Subcutaneous abdominal adipose tissue (tissue), 5 donors: ENCODE measurements around the gene UQCC3.
"Not testable (repeated sequence)": the region's sequence is repeated elsewhere in the genome, so short reads cannot be mapped to it uniquely, and the experiment has no call there.

Experiments used
- H3K27ac ChIP-seq: one replicate; pipeline ENCODE4 v1.7.0; 2013; ENCODE audit warnings: low read depth, mild to moderate bottlenecking, inconsistent platforms, low read length, moderate library complexity
- H3K27me3 ChIP-seq, 5 donors: one replicate each; pipeline ENCODE4 v1.7.0; 2013; ENCODE audit warnings: low read length in 5 of 5, inconsistent platforms in 1 of 5; ENCODE audit not compliant: control insufficient read depth in 5 of 5, insufficient read depth in 4 of 5
- H3K36me3 ChIP-seq, 5 donors: one replicate each; pipeline ENCODE4 v1.7.0; 2013; ENCODE audit warnings: low read length in 5 of 5; ENCODE audit not compliant: control insufficient read depth in 5 of 5, insufficient read depth in 5 of 5
- H3K4me1 ChIP-seq, 5 donors: one replicate each; pipeline ENCODE4 v1.7.0; 2013; ENCODE audit warnings: low read length in 5 of 5, mild to moderate bottlenecking in 3 of 5, moderate library complexity in 1 of 5; ENCODE audit not compliant: control insufficient read depth in 5 of 5, insufficient read depth in 5 of 5
- H3K4me3 ChIP-seq, 5 donors: one replicate each; pipeline ENCODE4 v1.7.0; 2013; ENCODE audit warnings: low read length in 5 of 5, low read depth in 1 of 5
- H3K9ac ChIP-seq, 5 donors: one replicate each; pipeline ENCODE4 v1.7.0; 2013; ENCODE audit warnings: low read length in 5 of 5, mild to moderate bottlenecking in 4 of 5, moderate library complexity in 3 of 5
- H3K9me3 ChIP-seq, 5 donors: one replicate each; pipeline ENCODE4 v1.7.0; 2013; ENCODE audit warnings: low read length in 5 of 5; ENCODE audit not compliant: control insufficient read depth in 5 of 5
- donor health status: healthy.
- donor health status: healthy.
- donor health status: healthy.
- donor health status: healthy.
- donor health status: healthy.

UQCC3 gene

DNA sequence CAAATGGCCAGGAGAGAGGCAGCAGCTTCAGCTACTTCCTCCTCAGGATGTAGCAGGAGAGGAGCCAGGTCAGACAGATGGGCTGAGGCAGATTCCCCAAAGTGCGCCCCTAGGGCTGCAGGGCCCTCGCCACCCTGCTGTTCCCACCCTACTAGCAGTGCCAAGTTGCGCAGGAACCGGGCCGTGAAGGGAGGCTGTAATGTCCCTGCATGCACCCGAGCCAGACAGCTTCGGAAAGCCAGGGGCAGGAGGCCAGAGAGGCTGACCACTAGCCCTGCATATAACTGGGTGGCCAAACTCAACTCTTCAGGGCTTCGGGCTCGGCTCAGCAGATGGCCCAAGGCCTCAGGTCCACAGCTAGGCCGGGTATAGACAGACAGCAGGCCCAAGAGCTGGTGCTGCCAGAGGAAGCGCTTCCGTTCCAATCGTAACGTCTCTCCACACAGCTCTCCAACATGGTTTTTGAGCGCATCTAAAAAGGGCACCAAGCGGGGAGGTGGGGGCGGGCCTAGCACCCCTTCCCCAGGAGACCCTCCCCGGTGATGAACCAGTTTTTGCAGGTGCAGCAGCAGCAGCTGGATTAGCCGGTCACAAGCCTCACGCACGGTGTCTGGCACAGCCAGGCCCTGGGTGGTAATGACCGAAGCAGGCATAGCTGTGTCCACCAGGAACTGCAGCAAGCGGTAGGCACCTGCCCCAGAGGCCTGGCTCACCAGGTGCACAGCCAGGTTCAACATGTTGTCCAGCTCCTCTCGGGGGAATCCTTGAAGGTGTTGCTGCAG is 23.1 kb upstream of the UQCC3 start:
- peaks cover 7 to 44% (median 39%) of the 10 kb centered on the region in 5 donors for H3K4me1 ChIP-seq
- no peaks in the 10 kb centered on the region for H3K9me3 ChIP-seq
- no peak overlapping the region for H3K4me3 ChIP-seq
- no peak overlapping the region for H3K9ac ChIP-seq
- peaks cover 0 to 36% (median 29%) of the 10 kb centered on the region in 5 donors for H3K36me3 ChIP-seq
- no peaks in the 10 kb centered on the region for H3K27me3 ChIP-seq
- no peak overlapping the region for H3K27ac ChIP-seq

DNA sequence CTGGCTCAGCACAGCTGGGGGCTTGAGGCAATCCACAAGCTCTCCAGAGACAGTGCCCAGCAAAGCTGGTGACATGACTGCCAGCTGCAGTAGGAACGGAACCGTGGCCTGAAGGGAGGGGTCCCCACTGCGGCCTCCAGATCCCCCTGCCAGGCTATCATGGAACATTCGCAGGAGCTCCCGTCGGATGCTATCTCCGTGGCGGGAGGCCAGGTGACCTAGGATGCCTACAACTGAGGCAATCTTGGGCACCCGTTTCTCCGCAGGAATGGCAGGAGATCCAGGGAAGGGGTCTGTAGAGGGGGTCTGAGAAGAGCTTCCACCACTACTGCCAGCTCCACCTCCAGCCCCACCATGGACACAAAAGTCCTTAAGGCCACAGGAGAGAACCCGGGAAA is 22.5 kb upstream of the UQCC3 start:
- Histone ChIP-seq H3K27me3 (no peaks in the 10 kb centered on the region), H3K4me1 (peaks cover 7 to 44% (median 39%) of the 10 kb centered on the region in 5 donors), H3K36me3 (peaks cover 0 to 32% (median 28%) of the 10 kb centered on the region in 5 donors), H3K4me3 (no peak overlapping the region), H3K27ac (no peak overlapping the region), H3K9me3 (no peaks in the 10 kb centered on the region), H3K9ac (no peak overlapping the region)

DNA sequence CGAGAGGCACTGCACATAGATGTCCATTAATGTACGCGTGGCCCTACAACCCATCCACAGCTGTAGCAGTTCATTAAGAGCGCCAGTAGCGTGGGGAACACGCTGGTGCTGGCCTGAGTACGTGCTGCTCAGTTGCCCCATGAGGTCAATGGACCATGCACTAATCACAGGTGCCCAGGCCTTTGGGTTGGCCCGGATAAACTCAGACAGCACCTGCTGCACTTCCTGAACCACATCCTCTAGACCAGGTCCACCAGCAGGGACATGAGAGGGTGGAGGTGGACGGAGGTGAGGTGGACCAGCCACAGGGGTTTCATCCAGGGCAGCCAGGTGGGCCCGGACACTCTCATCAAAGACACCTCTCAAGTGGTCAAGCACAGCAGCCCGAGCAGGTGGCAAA is 22.0 kb upstream of the UQCC3 start:
- Histone ChIP-seq H3K9me3 (no peaks in the 10 kb centered on the region), H3K4me1 (peaks cover 7 to 39% (median 39%) of the 10 kb centered on the region in 5 donors), H3K9ac (no peak overlapping the region), H3K36me3 (peaks cover 0 to 27% (median 24%) of the 10 kb centered on the region in 5 donors), H3K4me3 (no peak overlapping the region), H3K27me3 (no peaks in the 10 kb centered on the region), H3K27ac (no peak overlapping the region)

DNA sequence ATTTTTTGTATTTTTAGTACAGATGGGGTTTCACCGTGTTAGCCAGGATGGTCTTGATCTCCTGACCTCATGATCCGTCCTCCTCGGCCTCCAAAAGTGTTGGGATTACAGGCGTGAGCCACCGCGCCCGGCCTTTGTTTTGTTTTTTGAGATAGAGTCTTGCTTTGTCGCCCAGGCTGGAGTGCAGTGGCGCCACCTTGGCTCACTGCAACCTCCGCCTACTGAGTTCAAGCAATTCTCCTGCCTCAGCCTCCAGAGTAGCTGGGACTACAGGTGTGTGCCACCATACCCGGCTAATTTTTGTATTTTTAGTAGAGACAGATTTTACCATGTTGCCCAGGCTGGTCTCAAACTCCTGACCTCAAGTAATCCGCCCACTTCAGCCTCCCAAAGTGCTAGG is 21.2 kb upstream of the UQCC3 start:
- H3K27ac ChIP-seq, H3K4me3 ChIP-seq, H3K9ac ChIP-seq, H3K27me3 ChIP-seq, H3K9me3 ChIP-seq: not testable (repeated sequence)
- Histone ChIP-seq H3K36me3 (peaks cover 0 to 26% (median 24%) of the 10 kb centered on the region in 5 donors), H3K4me1 (peaks cover 6 to 33% (median 31%) of the 10 kb centered on the region in 5 donors)

DNA sequence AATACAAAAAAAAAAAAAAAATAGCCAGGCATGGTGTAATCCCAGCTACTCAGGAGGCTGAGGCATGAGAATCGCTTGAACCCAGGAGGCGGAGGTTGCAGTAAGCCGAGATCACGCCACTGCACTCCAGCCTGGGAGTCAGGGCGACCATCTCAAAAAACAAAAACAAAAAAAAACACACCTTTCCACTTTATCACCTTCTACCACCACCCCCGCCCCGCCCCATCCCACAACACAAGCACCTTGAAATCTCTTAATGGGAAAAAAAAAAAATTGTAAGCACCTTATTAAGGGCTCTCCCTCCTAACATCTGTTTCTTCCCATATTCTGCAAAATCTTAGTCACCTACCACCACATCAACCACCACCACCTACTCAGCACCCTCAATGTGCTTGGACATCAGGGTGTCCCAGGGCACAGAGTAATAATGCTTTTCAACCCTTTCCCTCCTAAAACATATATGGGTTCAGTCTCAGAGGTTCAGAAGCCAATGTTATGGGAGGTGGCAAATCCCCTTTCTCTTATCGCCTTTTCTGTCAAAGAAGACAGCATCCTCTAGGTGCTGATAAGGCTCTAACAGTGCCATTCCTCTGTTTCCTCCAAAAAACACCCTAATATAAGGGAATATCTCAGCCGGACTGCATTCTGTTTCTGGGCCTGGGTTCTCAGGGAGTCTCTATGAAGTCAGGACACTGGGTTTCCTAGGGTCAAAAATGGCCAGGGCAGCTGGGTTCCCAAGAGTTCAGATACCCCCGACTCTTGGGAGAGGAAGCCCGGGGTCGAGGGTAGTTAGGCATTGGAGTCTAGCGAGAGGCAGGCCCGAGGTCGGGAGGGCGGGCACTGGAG is 19.1 kb upstream of the UQCC3 start:
- H3K27me3 ChIP-seq: no peaks in the 10 kb centered on the region

DNA sequence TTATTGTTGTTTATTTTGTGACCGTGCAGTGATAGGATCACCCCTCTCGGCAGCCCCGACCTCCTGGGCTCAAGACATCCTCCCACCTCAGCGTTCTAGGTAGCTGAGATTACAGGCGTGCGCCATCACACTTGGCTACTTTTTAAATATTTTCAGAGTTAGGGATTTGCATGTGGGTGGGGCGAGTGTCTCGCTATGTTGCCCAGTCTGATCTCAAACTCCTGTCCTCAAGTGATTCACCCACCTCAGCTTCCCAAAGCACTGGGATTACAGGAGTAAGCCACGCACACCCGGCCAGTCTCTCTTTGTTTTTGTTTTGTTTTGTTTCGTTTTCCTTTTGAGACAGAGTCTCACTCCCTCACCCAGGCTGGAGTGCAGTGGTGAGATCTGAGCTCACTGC is 17.2 kb upstream of the UQCC3 start:
- no peak overlapping the region for H3K4me3 ChIP-seq
- no peaks in the 10 kb centered on the region for H3K27me3 ChIP-seq
- H3K36me3 ChIP-seq: peaks cover 0 to 7% (median 6%) of the 10 kb centered on the region in 5 donors
- H3K27ac ChIP-seq: no peak overlapping the region
- peaks cover 4 to 18% (median 16%) of the 10 kb centered on the region in 5 donors for H3K4me1 ChIP-seq
- H3K9ac ChIP-seq: no peak overlapping the region
- no peaks in the 10 kb centered on the region for H3K9me3 ChIP-seq

More for the DNA sequence above, 19.1 kb upstream of the UQCC3 start:
- Histone ChIP-seq H3K9me3 (no peaks in the 10 kb centered on the region), H3K27ac (peak overlapping the region; percentile 93), H3K4me3 (peak overlapping the region; percentile 85 to 88 (median 86)), H3K4me1 (peaks cover 4 to 18% (median 16%) of the 10 kb centered on the region in 5 donors), H3K36me3 (peaks cover 0 to 26% (median 24%) of the 10 kb centered on the region in 5 donors), H3K9ac (peak overlapping the region; percentile 95 to 99 (median 97))

DNA sequence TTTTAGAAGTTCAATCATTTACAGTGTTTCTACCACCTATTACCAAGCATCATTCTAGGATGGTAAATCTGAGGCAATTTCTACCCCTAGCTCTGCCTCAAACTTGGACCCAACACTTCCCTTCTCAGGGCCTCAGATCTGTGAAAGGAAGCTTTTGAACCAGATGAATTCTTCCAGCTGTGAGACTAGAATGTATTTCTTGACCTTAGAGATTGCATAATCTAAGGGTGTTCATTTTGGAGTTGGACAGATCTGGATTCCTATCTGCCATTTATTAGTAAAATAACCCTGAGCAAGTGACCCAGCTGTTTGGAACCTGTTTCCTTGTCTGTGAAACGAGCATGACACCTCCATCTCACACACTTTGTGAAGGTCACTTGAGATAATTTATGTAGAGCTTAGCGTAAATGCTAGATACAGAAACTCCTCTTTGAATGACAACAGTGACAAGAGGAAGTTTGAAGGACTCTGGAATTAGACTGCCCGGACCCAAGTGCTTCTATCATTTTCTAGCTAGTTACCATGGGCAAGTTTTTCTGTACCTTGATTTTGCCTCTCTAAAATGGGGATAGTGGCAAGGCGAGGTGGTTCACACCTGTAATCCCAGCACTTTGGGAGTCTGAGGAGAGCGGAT is 14.6 kb upstream of the UQCC3 start:
- H3K27me3 ChIP-seq: no peaks in the 10 kb centered on the region
- H3K9ac ChIP-seq: no peak overlapping the region
- H3K27ac ChIP-seq: no peak overlapping the region
- no peaks in the 10 kb centered on the region for H3K36me3 ChIP-seq
- H3K4me1 ChIP-seq: peaks cover 4 to 11% (median 9%) of the 10 kb centered on the region in 5 donors
- H3K4me3 ChIP-seq: no peak overlapping the region
- H3K9me3 ChIP-seq: no peaks in the 10 kb centered on the region

DNA sequence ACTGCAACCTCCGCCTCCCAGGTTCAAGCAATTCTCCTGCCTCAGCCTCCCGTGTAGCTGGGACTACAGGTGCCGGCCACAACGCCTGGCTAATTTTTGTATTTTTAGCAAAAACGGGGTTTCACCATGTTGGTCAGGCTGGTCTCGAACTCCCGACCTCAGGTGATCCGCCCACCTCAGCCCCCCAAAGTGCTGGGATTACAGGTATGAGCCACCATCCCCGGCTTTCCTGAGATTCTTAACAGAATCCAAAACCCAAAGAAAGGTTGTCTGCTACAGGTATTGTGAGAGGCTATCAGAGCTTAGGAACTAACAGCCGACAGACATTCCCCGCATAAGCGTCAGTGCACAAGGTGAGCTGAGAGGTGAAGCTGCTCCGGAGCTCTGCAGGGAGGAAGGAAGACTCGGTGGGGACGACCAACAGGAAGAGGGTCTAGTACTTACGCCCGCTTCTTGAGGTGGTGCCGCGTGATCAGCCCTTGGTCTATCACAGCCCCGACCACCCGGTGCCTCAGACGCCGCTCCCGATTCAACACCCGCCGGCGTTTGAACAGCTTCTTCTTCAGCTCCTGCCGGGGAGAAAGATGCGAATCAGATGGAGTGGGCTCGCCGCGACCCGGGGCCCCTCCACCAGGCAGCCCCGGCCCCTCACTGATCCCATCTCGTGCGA is 6.9 kb upstream of the UQCC3 start:
- peak overlapping the region; percentile 90 for H3K27ac ChIP-seq
- H3K4me3 ChIP-seq: peak overlapping the region; percentile 82 to 95 (median 94)
- peaks cover 4 to 36% (median 28%) of the 10 kb centered on the region in 5 donors for H3K4me1 ChIP-seq
- H3K9ac ChIP-seq: peak overlapping the region; percentile 56 to 94 (median 85)
- H3K27me3 ChIP-seq: no peaks in the 10 kb centered on the region
- peaks cover 0 to 25% (median 15%) of the 10 kb centered on the region in 5 donors for H3K36me3 ChIP-seq
- no peaks in the 10 kb centered on the region for H3K9me3 ChIP-seq

DNA sequence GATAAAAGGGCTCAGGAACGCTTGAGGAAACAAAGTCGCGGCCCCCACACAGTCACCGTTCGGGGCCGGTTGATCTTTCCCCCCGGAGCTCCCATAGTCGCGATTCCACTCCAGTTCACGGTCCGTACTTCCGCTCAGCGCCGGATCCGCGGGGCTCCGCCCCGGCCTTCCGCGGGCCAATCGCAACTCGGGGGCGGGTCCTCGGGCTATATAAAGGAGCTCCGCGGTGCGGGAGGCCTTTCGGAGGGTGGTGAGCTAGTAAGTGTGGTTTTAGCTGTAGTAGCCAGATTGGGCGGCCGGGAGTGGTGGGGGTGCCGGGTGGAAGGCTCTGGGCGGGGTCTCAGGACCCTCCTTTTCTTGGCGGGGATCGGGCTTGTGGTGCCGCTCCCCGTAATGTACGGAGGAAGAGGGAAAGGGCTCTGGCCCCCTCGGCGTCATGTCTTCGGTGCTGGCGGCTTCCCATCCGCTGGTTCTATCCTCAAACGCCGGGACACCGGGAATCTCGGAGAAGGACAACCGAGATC is 6.3 kb upstream of the UQCC3 start, which contains the start of the genes C11orf98 and CSKMT:
TSS of gene C11orf98 (minus strand) at position 136 of the 524 bp plus-strand sequence. CDS start at position 95, 41 bp downstream.
TSS of gene CSKMT (plus strand) at position 238 of the 524 bp plus-strand sequence. CDS start 568 bp downstream, outside the sequence.
- Histone ChIP-seq H3K27ac (peak within 1 kb of the TSS; percentile 90), H3K4me3 (peak within 1 kb of the TSS; percentile 82 to 97 (median 94)), H3K36me3 (peaks cover 0 to 27% (median 15%) of the 10 kb centered on the region in 5 donors), H3K9me3 (no peaks in the 10 kb centered on the region), H3K4me1 (peaks cover 4 to 42% (median 33%) of the 10 kb centered on the region in 5 donors), H3K27me3 (no peaks in the 10 kb centered on the region), H3K9ac (peak within 1 kb of the TSS; percentile 73 to 94 (median 85))
